HG02970 (cell line): ENCODE measurements around the gene ARSK.
"Not testable (repeated sequence)": the region's sequence is repeated elsewhere in the genome, so short reads cannot be mapped to it uniquely, and the experiment has no call there.

Source experiments
- ATAC-seq: cut with Tn5 transposase; IDR thresholded peaks from one replicate; pipeline ENCODE4 v1.9.1; 2021; ENCODE audit warnings: mild to moderate bottlenecking, moderate library complexity, moderate number of reproducible peaks; ENCODE audit not compliant: unreplicated experiment, low FRiP score

Gene ARSK

DNA sequence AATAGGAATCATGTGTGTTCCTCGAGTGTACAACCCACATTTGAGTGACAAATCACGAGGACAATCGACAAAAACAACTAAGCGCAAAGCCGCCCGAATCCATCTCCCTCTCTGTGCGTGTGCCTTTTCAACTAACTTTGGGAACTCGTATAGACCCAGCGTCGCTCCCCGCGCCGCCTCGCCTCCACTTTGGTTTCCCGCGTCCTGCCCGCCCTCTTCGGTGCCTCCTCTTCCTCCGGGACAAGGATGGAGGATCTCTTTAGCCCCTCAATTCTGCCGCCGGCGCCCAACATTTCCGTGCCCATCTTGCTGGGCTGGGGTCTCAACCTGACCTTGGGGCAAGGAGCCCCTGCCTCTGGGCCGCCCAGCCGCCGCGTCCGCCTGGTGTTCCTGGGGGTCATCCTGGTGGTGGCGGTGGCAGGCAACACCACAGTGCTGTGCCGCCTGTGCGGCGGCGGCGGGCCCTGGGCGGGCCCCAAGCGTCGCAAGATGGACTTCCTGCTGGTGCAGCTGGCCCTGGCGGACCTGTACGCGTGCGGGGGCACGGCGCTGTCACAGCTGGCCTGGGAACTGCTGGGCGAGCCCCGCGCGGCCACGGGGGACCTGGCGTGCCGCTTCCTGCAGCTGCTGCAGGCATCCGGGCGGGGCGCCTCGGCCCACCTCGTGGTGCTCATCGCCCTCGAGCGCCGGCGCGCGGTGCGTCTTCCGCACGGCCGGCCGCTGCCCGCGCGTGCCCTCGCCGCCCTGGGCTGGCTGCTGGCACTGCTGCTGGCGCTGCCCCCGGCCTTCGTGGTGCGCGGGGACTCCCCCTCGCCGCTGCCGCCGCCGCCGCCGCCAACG, 65.3 kb downstream of the ARSK start, which contains the start of gene GPR150:
TSS of gene GPR150 (plus strand) at position 58 of the 840 bp plus-strand sequence. CDS start at position 247, 189 bp downstream.
- peak; percentile 55 for ATAC-seq

DNA sequence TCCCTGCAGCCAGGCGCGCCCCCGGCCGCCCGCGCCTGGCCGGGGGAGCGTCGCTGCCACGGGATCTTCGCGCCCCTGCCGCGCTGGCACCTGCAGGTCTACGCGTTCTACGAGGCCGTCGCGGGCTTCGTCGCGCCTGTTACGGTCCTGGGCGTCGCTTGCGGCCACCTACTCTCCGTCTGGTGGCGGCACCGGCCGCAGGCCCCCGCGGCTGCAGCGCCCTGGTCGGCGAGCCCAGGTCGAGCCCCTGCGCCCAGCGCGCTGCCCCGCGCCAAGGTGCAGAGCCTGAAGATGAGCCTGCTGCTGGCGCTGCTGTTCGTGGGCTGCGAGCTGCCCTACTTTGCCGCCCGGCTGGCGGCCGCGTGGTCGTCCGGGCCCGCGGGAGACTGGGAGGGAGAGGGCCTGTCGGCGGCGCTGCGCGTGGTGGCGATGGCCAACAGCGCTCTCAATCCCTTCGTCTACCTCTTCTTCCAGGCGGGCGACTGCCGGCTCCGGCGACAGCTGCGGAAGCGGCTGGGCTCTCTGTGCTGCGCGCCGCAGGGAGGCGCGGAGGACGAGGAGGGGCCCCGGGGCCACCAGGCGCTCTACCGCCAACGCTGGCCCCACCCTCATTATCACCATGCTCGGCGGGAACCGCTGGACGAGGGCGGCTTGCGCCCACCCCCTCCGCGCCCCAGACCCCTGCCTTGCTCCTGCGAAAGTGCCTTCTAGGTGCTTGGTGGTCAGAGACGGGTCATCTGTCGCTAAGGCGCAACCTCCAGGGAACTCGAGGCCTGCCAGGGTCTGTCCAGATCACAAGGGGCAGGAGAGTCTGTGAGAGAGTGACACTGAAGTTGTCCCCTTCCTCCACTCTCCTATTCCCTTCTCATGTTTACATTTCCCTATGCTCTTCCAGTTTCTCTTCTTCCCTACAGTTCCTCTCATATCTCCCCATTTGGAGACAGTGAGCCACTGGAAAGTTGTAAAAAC, 66.3 kb downstream of the ARSK start:
- peak; percentile 25 for ATAC-seq

DNA sequence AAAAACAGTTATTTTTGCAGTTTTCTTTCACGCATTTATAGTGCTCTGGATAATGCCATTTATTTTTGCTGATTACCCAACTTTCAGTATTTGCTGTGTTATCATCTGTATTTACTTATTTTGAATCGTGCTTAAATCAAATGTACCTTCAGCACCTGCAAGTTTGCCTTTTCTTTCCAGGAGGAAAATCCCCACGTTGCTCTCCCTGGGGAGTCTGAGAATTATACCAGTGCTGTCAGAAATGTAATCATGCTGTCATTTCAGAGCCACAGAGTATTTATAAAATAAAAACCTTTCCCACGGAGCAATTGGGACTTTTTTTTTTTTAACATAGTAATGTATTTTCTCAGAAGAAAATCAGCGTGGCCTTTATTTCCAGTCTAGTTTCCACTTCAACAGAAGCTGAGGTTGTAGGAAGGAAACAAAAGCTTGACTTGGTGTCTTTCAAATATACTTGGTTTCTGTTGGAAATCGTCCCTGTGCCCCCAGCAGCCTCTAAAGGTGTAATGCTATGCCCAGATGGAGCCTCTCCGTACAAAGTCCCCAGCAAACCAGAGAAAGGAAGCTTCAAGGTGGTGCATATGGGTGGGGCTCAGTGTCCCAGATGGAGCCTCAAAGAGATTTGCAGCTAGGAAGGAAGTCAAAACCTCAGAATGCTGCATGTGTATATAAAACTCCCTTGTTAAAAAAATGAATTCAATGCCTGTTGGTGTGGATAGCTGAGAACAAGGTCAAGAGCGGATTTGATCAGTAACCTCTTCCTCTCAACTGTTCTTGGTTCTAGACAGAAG, 67.1 kb downstream of the ARSK start:
- no peak for ATAC-seq

DNA sequence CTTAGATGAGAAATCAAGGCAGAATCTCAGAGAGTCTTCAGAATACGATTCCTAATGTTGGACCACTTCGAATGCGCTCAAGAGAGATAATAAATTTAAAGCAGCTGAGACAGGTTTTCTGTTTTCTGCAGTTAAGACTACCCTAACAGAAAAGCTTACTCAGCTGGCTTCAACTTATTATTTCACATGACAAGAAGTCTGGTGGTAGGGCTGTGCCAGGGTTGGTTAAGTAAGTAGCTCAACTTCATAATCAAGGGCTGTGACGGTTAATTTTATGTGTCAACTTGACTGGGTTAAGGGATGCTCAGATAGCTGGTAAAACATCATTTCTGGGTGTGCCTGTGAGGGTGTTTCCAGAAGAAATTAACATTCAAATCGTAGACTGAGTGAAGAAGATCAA, 68.8 kb downstream of the ARSK start:
- no peak for ATAC-seq

DNA sequence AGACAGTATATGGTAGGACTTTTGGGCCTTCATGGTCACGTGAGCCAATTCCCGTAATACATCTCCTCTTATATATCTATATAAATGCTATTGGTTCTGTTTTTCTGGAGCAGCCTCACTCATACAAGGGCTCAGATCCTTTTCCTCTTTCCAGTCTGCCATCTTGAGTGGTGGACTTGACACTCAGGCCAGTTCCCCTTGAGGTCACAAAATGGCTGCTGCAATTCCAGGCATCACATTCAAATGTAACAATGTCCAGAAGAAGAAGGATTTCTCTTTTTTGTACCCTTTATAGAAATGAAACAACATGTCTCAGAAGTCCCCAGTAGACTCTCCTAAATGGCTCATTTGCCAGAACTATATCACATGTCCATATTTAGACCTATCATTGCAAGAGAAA, 69.5 kb downstream of the ARSK start:
- no peak for ATAC-seq

DNA sequence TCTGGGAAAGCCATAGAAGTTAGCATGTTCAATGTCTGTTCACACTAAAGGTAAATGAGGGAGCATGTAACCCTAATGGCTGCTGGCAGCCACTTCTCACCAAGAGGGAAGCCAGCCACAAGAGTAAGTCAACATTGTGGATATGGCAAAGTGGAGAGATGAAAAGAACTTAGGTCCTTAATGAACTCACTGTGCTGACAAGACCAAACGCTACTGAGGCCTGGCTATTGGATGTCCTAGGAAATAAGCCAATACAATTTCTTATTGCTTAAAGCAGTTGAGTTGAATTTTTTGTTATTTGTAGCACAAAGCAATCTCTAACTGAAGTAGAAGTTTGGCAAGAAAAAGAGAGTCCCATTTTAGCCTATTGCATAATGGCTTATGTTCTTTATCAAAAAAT, 71.8 kb downstream of the ARSK start:
- no peak for ATAC-seq

DNA sequence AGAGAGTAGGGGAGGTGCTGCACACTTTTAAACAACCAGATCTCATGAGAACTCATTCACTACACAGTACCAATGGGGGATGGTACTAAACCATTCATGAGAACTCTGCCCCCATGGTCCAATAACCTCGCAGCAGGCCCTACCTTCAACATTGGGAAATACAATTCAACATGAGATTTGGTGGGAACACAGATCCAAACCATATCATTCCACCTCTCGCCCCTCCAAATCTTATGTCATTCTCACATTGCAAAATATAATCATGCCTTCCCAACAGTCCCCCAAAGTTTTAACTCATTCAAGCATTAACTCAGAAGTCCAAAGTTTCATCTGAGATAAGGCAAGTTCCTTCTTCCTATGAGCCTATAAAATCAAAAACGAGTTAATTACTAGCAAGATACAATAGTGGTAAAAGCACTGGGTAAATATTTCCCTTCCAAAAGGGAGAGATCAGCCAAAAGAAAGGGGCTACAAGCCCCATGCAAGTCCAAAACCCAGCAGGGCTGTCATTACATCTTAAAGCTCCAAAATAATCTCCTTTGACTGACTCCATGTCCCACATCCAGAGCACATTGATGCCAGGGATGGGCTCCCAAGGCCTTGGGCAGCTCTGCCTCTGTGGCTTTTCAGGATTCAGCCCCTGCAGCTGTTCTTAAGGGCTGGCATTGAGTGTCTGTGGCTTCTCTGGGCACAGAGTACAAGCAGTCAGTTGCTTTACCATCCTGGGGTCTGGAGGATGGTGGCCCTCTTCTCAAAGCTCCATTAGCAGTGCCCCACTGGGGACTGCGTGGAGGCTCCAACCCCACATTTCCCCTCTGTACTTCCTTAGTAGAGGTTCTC, 73.3 kb downstream of the ARSK start:
- ATAC-seq: no peak

DNA sequence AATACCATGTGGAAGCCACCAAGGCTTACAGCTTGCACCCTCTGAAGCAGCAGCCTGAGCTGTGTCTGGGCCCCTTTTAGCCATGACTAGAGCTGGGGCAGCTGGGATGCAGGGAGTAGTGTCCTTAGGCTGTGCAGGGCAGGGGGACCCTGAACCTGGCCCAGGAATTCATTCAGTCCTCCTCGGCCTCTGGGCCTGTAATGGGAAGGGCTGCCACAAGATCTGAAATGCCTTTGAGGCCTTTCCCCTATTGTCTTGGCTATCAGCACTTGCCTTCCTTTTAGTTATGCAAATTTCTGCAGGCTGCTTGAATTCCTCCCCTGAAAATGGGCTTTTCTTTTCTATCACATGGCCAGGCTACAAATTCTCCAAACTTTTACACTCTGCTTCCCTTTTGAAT, 74.0 kb downstream of the ARSK start:
- ATAC-seq: no peak

DNA sequence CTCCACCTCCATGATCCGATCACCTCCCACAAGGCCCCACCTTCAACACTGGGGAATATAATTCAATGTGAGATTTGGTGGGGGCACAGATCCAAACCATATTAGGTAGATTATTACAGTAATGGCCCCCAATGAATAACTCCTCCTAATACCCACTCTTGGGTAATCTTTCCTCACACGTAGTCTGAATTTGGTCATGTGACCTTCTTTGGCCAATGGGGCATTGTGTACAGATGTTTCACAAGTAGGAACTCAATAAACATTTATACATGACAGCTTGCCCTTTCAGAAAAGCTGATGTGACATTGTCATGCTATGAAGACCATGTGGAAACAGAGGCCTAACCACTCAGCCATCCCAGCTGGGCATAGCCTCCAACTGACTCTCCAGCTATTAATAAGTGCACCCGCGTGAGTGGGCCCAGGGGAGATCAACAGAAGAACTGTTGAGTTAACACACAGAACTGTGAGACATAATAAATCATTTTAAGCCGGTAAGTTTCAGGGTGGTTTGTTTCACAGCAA, 75.6 kb downstream of the ARSK start:
- no peak for ATAC-seq

DNA sequence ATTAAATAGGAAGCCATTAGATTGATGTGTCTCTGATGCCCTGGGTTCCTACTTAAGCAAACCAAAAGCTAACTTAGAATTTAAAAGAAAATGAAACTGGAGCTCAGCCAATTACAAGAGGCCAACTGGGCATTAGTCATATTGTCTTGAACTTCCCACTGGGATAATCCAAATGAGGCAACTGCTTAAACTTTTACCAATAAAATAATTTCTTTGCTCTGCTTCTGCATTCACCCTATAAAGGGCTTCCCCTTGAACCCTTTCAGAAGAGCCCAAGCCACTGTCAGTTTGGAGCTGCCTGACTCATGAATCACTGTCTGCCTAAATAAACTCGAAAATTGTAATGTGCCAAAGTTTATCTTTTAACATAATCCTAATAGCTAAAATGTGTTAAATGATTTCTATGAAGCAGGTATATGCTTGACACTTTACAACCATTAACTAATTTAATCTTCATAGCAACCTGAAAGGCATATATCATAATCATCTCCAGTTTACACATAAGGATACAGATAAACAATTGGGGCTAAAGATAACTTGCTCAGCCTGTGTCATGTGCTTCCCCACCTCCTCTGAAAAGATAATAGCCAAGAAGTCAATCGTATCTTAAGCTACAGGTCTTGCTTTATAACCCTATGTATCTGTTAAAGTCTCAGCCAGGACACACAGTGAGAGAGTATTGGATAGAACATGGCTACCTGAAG, 76.5 kb downstream of the ARSK start:
- ATAC-seq: no peak

DNA sequence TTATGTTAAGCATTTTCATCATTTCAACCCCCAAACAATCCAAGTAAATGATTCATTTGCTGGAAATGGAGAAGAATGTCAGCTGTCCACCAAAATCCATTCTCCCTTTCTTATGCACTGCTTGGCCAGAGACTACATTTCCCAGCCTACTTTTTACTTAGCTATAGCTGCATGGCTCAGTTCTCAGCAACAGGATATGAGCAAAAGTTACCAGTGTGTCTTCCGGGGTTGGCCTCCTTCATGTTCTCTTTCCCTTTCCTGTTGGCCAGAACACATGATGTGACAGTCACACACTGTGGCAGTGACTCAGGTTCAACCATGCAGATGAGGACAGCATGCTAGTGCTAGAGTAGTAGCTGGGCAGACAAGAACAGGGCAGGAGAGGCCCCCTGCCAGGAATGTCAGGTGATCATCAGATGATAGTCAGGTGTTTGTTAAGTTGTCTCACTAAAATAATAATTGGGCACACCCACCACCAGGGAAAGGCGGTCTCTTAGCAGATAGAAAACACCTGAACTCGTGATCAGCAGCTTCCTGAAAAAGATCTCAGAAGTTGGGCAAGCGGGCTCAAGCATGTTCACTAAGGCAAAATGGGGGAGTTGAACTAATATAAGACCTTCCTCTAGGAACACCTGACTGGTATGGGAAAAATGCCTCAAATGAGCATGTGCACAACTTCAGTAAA, 77.2 kb downstream of the ARSK start:
- no peak for ATAC-seq

DNA sequence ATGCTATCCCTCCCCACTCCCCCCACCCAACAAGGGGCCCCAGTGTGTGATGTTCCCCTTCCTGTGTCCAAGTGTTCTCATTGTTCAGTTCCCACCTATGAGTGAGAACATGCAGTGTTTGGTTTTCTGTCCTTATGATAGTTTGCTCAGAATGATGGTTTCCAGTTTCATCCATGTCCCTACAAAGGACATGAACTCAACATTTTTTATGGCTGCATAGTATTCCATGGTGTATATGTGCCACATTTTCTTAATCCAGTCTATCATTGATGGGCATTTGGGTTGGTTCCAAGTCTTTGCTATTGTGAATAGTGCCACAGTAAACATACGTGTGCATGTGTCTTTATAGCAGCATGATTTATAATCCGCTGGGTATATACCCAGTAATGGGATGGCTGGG, 78.0 kb downstream of the ARSK start:
- not testable (repeated sequence) for ATAC-seq

DNA sequence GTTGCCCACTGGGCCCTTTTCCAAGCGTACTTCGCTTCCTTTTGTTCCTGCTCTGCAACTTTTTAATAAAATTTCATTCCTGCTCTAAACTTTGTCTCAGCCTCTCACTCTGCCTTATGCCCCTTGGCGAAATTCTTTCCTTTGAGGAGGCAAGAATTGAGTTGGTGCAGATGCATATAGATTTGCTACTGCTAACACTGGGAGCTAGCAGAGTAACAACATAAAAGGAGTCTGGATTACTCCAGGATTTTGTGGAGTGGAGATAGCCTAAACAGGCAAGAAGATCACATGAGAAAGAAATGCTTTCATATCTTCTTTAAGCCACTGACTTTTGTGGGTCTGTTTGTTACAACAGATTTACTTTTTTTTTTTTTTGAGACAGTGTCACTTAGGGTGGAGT, 78.8 kb downstream of the ARSK start:
- ATAC-seq: no peak

DNA sequence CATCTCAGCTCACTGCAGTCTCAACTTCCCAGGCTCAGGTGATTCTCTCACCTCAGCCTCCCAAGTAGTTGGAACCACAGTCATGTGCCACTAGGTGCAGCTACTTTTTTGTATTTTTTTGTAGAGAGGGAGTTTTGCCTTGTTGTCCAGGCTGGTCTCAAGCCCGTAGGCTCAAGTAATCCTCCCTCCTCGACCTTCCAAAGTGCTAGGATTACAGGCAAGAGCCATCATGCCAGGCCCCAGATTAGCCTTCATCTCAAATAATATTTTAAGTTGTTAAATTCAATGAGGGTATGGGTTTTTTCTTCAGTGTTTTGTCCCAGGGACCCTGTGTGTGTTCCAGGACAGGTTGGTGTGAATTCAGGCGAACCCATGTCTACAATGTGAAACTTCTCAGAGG, 79.2 kb downstream of the ARSK start:
- no peak for ATAC-seq

DNA sequence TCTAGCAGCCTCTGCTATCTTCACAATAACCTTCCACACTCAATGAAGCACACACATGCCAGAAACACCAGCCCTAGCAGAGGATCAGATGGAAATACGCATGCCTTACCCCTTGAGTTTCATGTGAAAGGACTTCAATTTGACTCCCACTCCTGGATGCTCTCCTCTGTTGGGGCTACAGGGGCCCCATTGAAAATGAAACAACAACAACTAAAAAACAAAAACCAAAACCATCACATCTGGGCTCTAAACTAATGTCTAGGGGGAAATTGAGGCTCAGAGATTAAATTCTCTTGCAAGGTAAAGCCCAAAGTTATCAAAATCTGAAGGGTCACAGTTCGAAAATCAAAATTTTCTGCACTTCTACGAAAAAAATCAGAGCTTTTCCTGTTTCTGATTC, 83.7 kb downstream of the ARSK start:
- ATAC-seq: no peak

DNA sequence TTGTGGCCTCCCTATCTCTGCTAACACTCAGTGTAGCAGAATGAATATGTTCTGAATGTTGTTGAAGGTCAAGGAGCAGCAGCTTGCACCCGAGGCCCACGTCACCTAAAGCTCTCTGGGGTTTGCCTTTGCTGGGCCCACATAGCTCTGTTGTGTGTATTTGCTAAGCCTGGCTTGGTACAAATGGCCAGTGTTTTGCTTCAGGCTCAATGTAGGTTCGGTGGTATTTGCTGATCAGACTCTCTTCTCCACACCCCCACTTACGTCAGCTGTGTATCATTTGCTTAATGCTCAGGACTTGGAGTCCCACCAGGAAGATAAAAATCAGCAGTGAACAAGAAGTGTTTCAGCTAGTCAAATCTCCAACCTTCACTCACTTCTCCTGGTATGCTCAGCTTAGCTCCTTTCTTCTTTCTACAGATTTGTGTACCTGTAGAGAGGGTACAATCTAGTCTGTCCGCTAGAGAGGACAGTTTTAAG, 86.9 kb downstream of the ARSK start:
- no peak for ATAC-seq

DNA sequence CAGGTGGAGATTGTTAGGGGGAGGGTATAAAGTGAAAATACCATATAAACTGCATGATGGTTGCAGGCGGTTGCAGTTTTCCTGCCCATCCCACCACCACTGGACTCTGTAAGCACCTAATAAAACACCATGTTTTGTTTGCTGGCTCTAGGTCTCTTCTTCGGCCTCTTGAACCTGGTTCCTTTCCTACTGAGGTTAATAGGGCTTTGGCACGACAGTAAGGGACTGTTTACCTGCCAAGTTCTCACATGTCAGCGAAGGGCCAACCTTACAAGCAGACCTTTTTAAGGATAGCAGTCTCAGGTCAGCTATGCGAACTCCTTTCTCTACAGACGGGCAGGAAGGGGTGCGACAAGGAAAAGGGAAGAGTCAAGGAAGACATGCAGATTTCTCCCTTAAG, 88.3 kb downstream of the ARSK start:
- ATAC-seq: no peak
